PC-3 (cell line): ENCODE data around the gene KCNK3. TPM values are rescaled to one million over a fixed set of nuclear protein-coding genes. Genes with fewer than 3 reads are reported as not detected.

ENCODE experiments used
- ATAC-seq: fragments of 200-7000 bp; cut with Tn5 transposase; 2 replicates; pipeline ENCODE4 v1.9.1; 2020; ENCODE audit warnings: mild to moderate bottlenecking, moderate library complexity
- BruUV-seq: library from RNA; stranded (reverse); fragments of 400-500 nt; replicated peaks from 2 replicates; lab custom pipeline; 2021; lab: Mats Ljungman, UMichigan
- CTCF ChIA-PET: fragments of 300-600 bp; sonication (Branson Sonifier 250); formaldehyde crosslinking; loops from one replicate; lab custom pipeline; 2022; ENCODE audit warnings: antibody characterized with exemption; lab: Charles Lee
- POLR2A ChIA-PET: fragments of 300-600 bp; sonication (Branson Sonifier 250); formaldehyde crosslinking; loops from one replicate; lab custom pipeline; 2022; ENCODE audit warnings: antibody characterized with exemption; ENCODE audit not compliant: unreplicated experiment; lab: Charles Lee
- DNase-seq: peaks from one replicate; pipeline ENCODE4 v3.0.0-alpha.2; 2015
- H2AFZ ChIP-seq: fragments of 300-600 bp; sonication (generic); 2 replicates; pipeline ENCODE4 v1.6.0; 2016; ENCODE audit warnings: antibody characterized with exemption, low read length
- H3F3A ChIP-seq: fragments of 300-600 bp; sonication (generic); one replicate; pipeline ENCODE4 v1.6.0; 2017; ENCODE audit warnings: antibody characterized with exemption, low read length, control low read depth, mild to moderate bottlenecking; ENCODE audit not compliant: unreplicated experiment
- H3K27ac ChIP-seq: fragments of 300-600 bp; sonication (generic); 2 replicates; pipeline ENCODE4 v1.5.1; 2016; ENCODE audit warnings: mild to moderate bottlenecking, low read length
- H3K27me3 ChIP-seq: fragments of 300-600 bp; sonication (generic); 2 replicates; pipeline ENCODE4 v1.6.1; 2016; ENCODE audit warnings: low read length, mixed read lengths
- H3K36me3 ChIP-seq: fragments of 300-600 bp; sonication (generic); 2 replicates; pipeline ENCODE4 v1.6.1; 2016; ENCODE audit warnings: low read depth, mixed run types, low read length, mixed read lengths
- H3K4me1 ChIP-seq: fragments of 300-600 bp; sonication (generic); 2 replicates; pipeline ENCODE4 v1.5.1; 2016; ENCODE audit warnings: low read length; ENCODE audit not compliant: insufficient read depth
- H3K4me2 ChIP-seq: fragments of 300-600 bp; sonication (generic); 2 replicates; pipeline ENCODE4 v1.6.0; 2016; ENCODE audit warnings: low read length
- H3K4me3 ChIP-seq: fragments of 300-600 bp; sonication (generic); 2 replicates; pipeline ENCODE4 v1.5.1; 2016; ENCODE audit warnings: mild to moderate bottlenecking, low read length, mixed read lengths
- H3K79me2 ChIP-seq: fragments of 300-600 bp; sonication (generic); 2 replicates; pipeline ENCODE4 v1.6.1; 2017; ENCODE audit warnings: low read length, mixed read lengths
- H3K9ac ChIP-seq: fragments of 300-600 bp; sonication (generic); 2 replicates; pipeline ENCODE4 v1.6.0; 2016; ENCODE audit warnings: mild to moderate bottlenecking, low read length
- H3K9me2 ChIP-seq: fragments of 300-600 bp; sonication (generic); replicated peaks from 2 replicates; pipeline ENCODE4 v1.6.1; 2016; ENCODE audit warnings: mixed run types, low read length, mixed read lengths
- H3K9me3 ChIP-seq: fragments of 300-600 bp; sonication (generic); 2 replicates; pipeline ENCODE4 v1.6.1; 2016; ENCODE audit warnings: low read length, mixed read lengths
- H4K20me1 ChIP-seq: fragments of 300-600 bp; sonication (generic); 2 replicates; pipeline ENCODE4 v1.6.1; 2016; ENCODE audit warnings: low read length, mixed read lengths
- EZH2 ChIP-seq: fragments of 300-600 bp; sonication (generic); IDR thresholded peaks from one replicate; pipeline ENCODE4 v1.6.1; 2017; ENCODE audit warnings: antibody characterized with exemption, mild to moderate bottlenecking, low read length; ENCODE audit not compliant: unreplicated experiment
- EZH2phosphoT487 ChIP-seq: fragments of 300-600 bp; sonication (generic); IDR thresholded peaks from 2 replicates; pipeline ENCODE4 v1.6.1; 2018; ENCODE audit warnings: mild to moderate bottlenecking, antibody characterized with exemption, low read length, borderline replicate concordance
- intact Hi-C: fragments of 100-400 bp; cut with micrococcal nuclease; formaldehyde crosslinking; loops from 2 replicates; pipeline ENCODE4 v1.9.0; 2023
- total RNA-seq: library from RNA; depleted of rRNA; stranded (reverse); fragments of >200 nt; gene quantifications from 2 replicates; pipeline ENCODE4 v1.2.3, GENCODE V29; 2014
- TF ChIP-seq, protein P1 (sequence below): fragments of 300-600 bp; sonication (generic); conservative IDR thresholded peaks from 2 replicates; pipeline ENCODE4 v1.5.1; 2017; ENCODE audit warnings: antibody characterized with exemption, low read depth, mild to moderate bottlenecking, low read length

KCNK3 gene
- total RNA-seq, 1 experiment from 2014 or later: 0.04 TPM

DNA sequence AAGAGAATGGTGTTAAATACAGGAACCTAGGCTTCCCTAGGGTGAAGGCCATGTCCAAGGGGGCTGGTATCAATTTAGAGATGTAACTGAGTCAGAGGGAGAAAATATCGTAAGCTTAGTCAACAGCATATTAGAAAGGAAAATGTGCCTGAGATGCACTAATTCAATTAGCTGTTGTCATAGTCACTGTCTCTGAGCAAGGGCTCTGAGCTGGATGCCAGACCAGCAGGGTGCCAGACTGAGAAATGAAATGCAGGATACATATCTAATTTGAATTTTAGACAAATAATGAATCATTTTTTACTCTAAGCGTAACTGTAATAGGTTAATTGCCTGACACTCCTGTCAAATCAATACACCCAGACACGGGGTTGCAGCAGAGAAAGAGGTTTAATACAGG is 60.1 kb downstream of the KCNK3 start:
- POLR2A ChIA-PET: no interaction called here
- H3K9me3 ChIP-seq: no peaks in the 10 kb centered on the region
- CTCF ChIA-PET: no interaction called here
- no peaks in the 10 kb centered on the region for H3K9me2 ChIP-seq
- no peaks in the 10 kb centered on the region for H3K27me3 ChIP-seq
- BruUV-seq: no TSS peak
- H3F3A ChIP-seq: no peaks in the 10 kb centered on the region
- H2AFZ ChIP-seq: no peak overlapping the region
- H3K27ac ChIP-seq: no peak overlapping the region
- no peak for ATAC-seq
- no peaks in the 10 kb centered on the region for H3K79me2 ChIP-seq
- intact Hi-C loops: no loop called here
- no peaks in the 10 kb centered on the region for H4K20me1 ChIP-seq
- H3K9ac ChIP-seq: no peak overlapping the region
- DNase-seq: no peak
- H3K4me1 ChIP-seq: peaks cover 4% of the 10 kb centered on the region
- no peak overlapping the region for H3K4me2 ChIP-seq
- H3K36me3 ChIP-seq: no peaks in the 10 kb centered on the region
- TF ChIP-seq EZH2 (no peak), EZH2phosphoT487 (no peak)
- TF ChIP-seq, protein P1, sequence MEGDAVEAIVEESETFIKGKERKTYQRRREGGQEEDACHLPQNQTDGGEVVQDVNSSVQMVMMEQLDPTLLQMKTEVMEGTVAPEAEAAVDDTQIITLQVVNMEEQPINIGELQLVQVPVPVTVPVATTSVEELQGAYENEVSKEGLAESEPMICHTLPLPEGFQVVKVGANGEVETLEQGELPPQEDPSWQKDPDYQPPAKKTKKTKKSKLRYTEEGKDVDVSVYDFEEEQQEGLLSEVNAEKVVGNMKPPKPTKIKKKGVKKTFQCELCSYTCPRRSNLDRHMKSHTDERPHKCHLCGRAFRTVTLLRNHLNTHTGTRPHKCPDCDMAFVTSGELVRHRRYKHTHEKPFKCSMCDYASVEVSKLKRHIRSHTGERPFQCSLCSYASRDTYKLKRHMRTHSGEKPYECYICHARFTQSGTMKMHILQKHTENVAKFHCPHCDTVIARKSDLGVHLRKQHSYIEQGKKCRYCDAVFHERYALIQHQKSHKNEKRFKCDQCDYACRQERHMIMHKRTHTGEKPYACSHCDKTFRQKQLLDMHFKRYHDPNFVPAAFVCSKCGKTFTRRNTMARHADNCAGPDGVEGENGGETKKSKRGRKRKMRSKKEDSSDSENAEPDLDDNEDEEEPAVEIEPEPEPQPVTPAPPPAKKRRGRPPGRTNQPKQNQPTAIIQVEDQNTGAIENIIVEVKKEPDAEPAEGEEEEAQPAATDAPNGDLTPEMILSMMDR: no peak
- H3K4me3 ChIP-seq: no peak overlapping the region

DNA sequence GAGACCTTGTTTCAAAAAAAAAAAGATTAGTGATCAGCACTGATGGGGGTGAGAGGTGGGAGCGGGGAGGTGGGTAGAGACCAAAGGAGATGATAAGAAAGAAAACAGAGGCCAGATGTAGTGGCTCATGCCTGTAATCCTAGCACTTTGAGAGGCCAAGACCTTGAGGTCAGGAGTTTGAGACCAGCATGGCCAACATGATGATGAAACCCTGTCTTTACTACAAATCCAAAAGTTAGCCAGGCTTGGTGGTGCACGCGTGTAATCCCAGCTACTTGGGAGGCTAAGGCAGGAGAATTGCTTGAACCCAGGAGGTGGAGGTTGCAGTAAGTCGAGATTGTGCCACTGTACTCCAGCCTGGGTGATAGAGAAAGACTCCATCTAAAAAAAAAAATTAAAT is 62.0 kb downstream of the KCNK3 start:
- H3K4me3 ChIP-seq: no peak overlapping the region
- H2AFZ ChIP-seq: no peak overlapping the region
- peaks cover 17% of the 10 kb centered on the region for H3K4me1 ChIP-seq
- H3K79me2 ChIP-seq: no peaks in the 10 kb centered on the region
- ATAC-seq (no peak), DNase-seq (no peak)
- H3K36me3 ChIP-seq: no peaks in the 10 kb centered on the region
- no TSS peak for BruUV-seq
- TF ChIP-seq, protein P1: no peak
- TF ChIP-seq EZH2: no peak
- no peak for TF ChIP-seq EZH2phosphoT487
- no peaks in the 10 kb centered on the region for H3K9me2 ChIP-seq
- no peaks in the 10 kb centered on the region for H4K20me1 ChIP-seq
- no peak overlapping the region for H3K9ac ChIP-seq
- H3F3A ChIP-seq: no peaks in the 10 kb centered on the region
- ChIA-PET CTCF (interaction anchor here (0.6 to 1.0 kb wide), 3 partner anchors 29 to 205 kb away, joined by 3 to 5 read pairs (median 3); no protein-coding TSS in a partner anchor), POLR2A (no interaction called here)
- no peak overlapping the region for H3K27ac ChIP-seq
- no peaks in the 10 kb centered on the region for H3K27me3 ChIP-seq
- H3K9me3 ChIP-seq: no peaks in the 10 kb centered on the region
- no peak overlapping the region for H3K4me2 ChIP-seq
- intact Hi-C loops: no loop called here

DNA sequence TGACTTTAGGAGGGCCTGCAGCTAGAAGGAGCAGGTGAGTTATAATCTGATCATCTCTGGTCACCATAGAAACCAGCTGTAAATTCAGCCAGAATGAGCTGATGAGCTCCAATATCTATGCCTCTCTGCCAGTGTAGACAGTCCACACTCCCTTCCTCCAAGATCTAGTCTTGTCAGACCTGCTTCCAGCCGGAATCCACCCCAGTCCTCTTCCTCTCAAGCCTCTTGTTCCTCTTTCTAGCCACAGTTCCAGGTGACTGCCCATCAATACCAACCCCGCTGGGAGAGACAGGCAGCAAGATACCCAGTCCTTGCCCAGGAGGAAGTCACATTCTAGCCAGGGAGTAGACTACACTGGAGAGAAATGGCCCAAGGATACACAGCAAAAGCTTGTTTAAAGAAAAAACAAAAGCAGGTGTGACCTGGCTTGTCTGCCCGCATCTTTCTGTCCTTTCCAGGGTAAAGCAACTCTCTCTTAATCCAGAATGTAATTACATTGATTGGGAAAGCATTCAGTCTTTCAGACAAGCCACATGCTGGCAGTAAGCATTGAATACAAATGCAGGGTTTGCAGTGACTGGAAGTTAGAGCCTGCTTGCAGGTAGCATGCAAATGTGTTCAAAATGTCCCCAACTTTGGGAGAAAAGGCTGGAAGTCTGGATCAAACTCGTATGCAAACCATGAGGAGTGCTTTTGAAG is 62.6 kb downstream of the KCNK3 start:
- ChIA-PET CTCF (interaction anchor here (0.6 to 1.0 kb wide), 2 partner anchors 91 to 206 kb away, joined by 3 read pairs; no protein-coding TSS in a partner anchor), POLR2A (no interaction called here)
- H3K79me2 ChIP-seq: no peaks in the 10 kb centered on the region
- peak; percentile 33 for DNase-seq
- no peaks in the 10 kb centered on the region for H3F3A ChIP-seq
- no TSS peak for BruUV-seq
- intact Hi-C loops: no loop called here
- ATAC-seq: no peak
- H3K9me3 ChIP-seq: no peaks in the 10 kb centered on the region
- peaks cover 17% of the 10 kb centered on the region for H3K4me1 ChIP-seq
- H2AFZ ChIP-seq: no peak overlapping the region
- no peak overlapping the region for H3K4me2 ChIP-seq
- H3K4me3 ChIP-seq: no peak overlapping the region
- no peaks in the 10 kb centered on the region for H3K9me2 ChIP-seq
- no peaks in the 10 kb centered on the region for H3K27me3 ChIP-seq
- H3K27ac ChIP-seq: no peak overlapping the region
- no peaks in the 10 kb centered on the region for H4K20me1 ChIP-seq
- H3K9ac ChIP-seq: no peak overlapping the region
- no peaks in the 10 kb centered on the region for H3K36me3 ChIP-seq
- TF ChIP-seq, protein P1: no peak
- no peak for TF ChIP-seq EZH2
- no peak for TF ChIP-seq EZH2phosphoT487
